Measurements from ENCODE around the gene GSX2. TPM values are rescaled to one million over a fixed set of nuclear protein-coding genes. Genes with fewer than 3 reads are reported as not detected.

The GSX2 gene
- total and polyA plus RNA-seq, 4 donors, result not detected

GRCh38 chr4:54082168-54082567 is 17.8 kb upstream of the GSX2 start:
- no peak overlapping the region for H3K4me3 ChIP-seq
- peaks cover 0 to 7% (median 0%) of the 10 kb centered on the region in 3 donors for H3K27me3 ChIP-seq (ENCODE audit: control insufficient read depth in 3 of 3, insufficient read depth in 3 of 3, low read length in 2 of 3)
- no peaks in the 10 kb centered on the region for H3K36me3 ChIP-seq (ENCODE audit: control insufficient read depth in 4 of 4, insufficient read depth in 4 of 4, low read length in 4 of 4)
- 37 to 59% methylated on average over 1 of the region's 1 CpG for WGBS, 2 donors
- no peak for TF ChIP-seq CTCF (IDR thresholded peaks at IDR 0.05; ENCODE audit: control extremely low read depth, extremely low read depth)
- ATAC-seq (ENCODE audit: insufficient read depth, low FRiP score) (peak; percentile 34), DNase-seq (peak; percentile 24 to 60 (median 60))
- H3K4me1 ChIP-seq (ENCODE audit: control insufficient read depth in 5 of 5, insufficient read depth in 5 of 5, low read length in 5 of 5), result peaks cover 0 to 6% (median 3%) of the 10 kb centered on the region in 5 donors
- H3K9me3 ChIP-seq (ENCODE audit: control insufficient read depth in 4 of 4, insufficient read depth in 3 of 4, low read length in 3 of 4), result no peaks in the 10 kb centered on the region
- H3K9ac ChIP-seq (ENCODE audit: insufficient read depth in 1 of 2, low read length in 2 of 2), result no peak overlapping the region
- H3K27ac ChIP-seq (ENCODE audit: low read depth in 1 of 2, low read length in 1 of 2), result no peak overlapping the region

GRCh38 chr4:54085284-54085683 is 14.7 kb upstream of the GSX2 start:
- WGBS, 2 donors, result 88 to 92% methylated on average over 3 of the region's 3 CpGs
- H3K27me3 ChIP-seq (ENCODE audit: control insufficient read depth in 3 of 3, insufficient read depth in 3 of 3, low read length in 2 of 3), result peaks cover 0 to 22% (median 0%) of the 10 kb centered on the region in 3 donors
- no peaks in the 10 kb centered on the region for H3K36me3 ChIP-seq (ENCODE audit: control insufficient read depth in 4 of 4, insufficient read depth in 4 of 4, low read length in 4 of 4)
- H3K27ac ChIP-seq (ENCODE audit: low read depth in 1 of 2, low read length in 1 of 2), result no peak overlapping the region
- no peak overlapping the region for H3K9ac ChIP-seq (ENCODE audit: insufficient read depth in 1 of 2, low read length in 2 of 2)
- TF ChIP-seq CTCF (IDR thresholded peaks at IDR 0.05; ENCODE audit: control extremely low read depth, extremely low read depth), result no peak
- H3K9me3 ChIP-seq (ENCODE audit: control insufficient read depth in 4 of 4, insufficient read depth in 3 of 4, low read length in 3 of 4), result no peaks in the 10 kb centered on the region
- peaks cover 0 to 6% (median 1%) of the 10 kb centered on the region in 5 donors for H3K4me1 ChIP-seq (ENCODE audit: control insufficient read depth in 5 of 5, insufficient read depth in 5 of 5, low read length in 5 of 5)
- DNase-seq (no peak), ATAC-seq (ENCODE audit: insufficient read depth, low FRiP score) (peak; percentile 40)
- no peak overlapping the region for H3K4me3 ChIP-seq

GRCh38 chr4:54089875-54090274 is 10.1 kb upstream of the GSX2 start:
- WGBS, 2 donors, result 100% methylated on average over 1 of the region's 1 CpG
- TF ChIP-seq CTCF (IDR thresholded peaks at IDR 0.05; ENCODE audit: control extremely low read depth, extremely low read depth), result no peak

GRCh38 chr4:54090404-54090803 is 9.6 kb upstream of the GSX2 start:
- H3K4me3 ChIP-seq, result no peak overlapping the region
- WGBS, 2 donors, result 85 to 86% methylated on average over 8 of the region's 8 CpGs
- peaks cover 0 to 1% (median 0%) of the 10 kb centered on the region in 4 donors for H3K9me3 ChIP-seq (ENCODE audit: control insufficient read depth in 4 of 4, insufficient read depth in 3 of 4, low read length in 3 of 4)
- H3K27me3 ChIP-seq (ENCODE audit: control insufficient read depth in 3 of 3, insufficient read depth in 3 of 3, low read length in 2 of 3), result peaks cover 10 to 73% (median 42%) of the 10 kb centered on the region in 3 donors
- no peak for DNase-seq
- no peak overlapping the region for H3K9ac ChIP-seq (ENCODE audit: insufficient read depth in 1 of 2, low read length in 2 of 2)
- peaks cover 0 to 16% (median 10%) of the 10 kb centered on the region in 5 donors for H3K4me1 ChIP-seq (ENCODE audit: control insufficient read depth in 5 of 5, insufficient read depth in 5 of 5, low read length in 5 of 5)
- ATAC-seq (ENCODE audit: insufficient read depth, low FRiP score), result no peak
- no peak for TF ChIP-seq CTCF (IDR thresholded peaks at IDR 0.05; ENCODE audit: control extremely low read depth, extremely low read depth)
- no peak overlapping the region for H3K27ac ChIP-seq (ENCODE audit: low read depth in 1 of 2, low read length in 1 of 2)
- H3K36me3 ChIP-seq (ENCODE audit: control insufficient read depth in 4 of 4, insufficient read depth in 4 of 4, low read length in 4 of 4), result no peaks in the 10 kb centered on the region

More at GRCh38 chr4:54089875-54090274, 10.1 kb upstream of the GSX2 start:
- Histone ChIP-seq H3K9me3 (ENCODE audit: control insufficient read depth in 4 of 4, insufficient read depth in 3 of 4, low read length in 3 of 4) (no peaks in the 10 kb centered on the region), H3K4me1 (ENCODE audit: control insufficient read depth in 5 of 5, insufficient read depth in 5 of 5, low read length in 5 of 5) (peaks cover 0 to 16% (median 10%) of the 10 kb centered on the region in 5 donors), H3K27ac (ENCODE audit: low read depth in 1 of 2, low read length in 1 of 2) (no peak overlapping the region), H3K36me3 (ENCODE audit: control insufficient read depth in 4 of 4, insufficient read depth in 4 of 4, low read length in 4 of 4) (no peaks in the 10 kb centered on the region), H3K9ac (ENCODE audit: insufficient read depth in 1 of 2, low read length in 2 of 2) (no peak overlapping the region), H3K4me3 (no peak overlapping the region), H3K27me3 (ENCODE audit: control insufficient read depth in 3 of 3, insufficient read depth in 3 of 3, low read length in 2 of 3) (peaks cover 10 to 68% (median 37%) of the 10 kb centered on the region in 3 donors)
- DNase-seq (no peak), ATAC-seq (ENCODE audit: insufficient read depth, low FRiP score) (no peak)
